Activated naive CD4-positive, alpha-beta T cell treated with anti-CD3 and anti-CD28 coated beads, Interleukin-2, amount 10 ng/mL, durations not matched to agents 7 days and 5 days (primary cell): ENCODE data around the gene TUNAR.

Source experiments
- CTCF ChIA-PET: fragments of 350-600 bp; sonication (Branson Sonifier 250); formaldehyde crosslinking; loops from one replicate; lab custom pipeline; 2021; ENCODE audit warnings: antibody characterized with exemption; lab: Charles Lee
- DNase-seq: peaks from one replicate; pipeline ENCODE4 v3.0.0-alpha.2; 2020
- H3K27ac Mint-ChIP-seq: one replicate; pipeline ENCODE4 v1.8.0; 2021; ENCODE audit warnings: mild to moderate bottlenecking, moderate library complexity, mixed read lengths
- H3K27me3 Mint-ChIP-seq: one replicate; pipeline ENCODE4 v1.8.0; 2021; ENCODE audit warnings: mild to moderate bottlenecking, mixed read lengths
- H3K36me3 Mint-ChIP-seq: one replicate; pipeline ENCODE4 v1.8.0; 2021; ENCODE audit warnings: mixed read lengths
- H3K4me1 Mint-ChIP-seq: one replicate; pipeline ENCODE4 v1.8.0; 2021; ENCODE audit warnings: mixed read lengths
- H3K4me3 Mint-ChIP-seq: one replicate; pipeline ENCODE4 v1.8.0; 2021; ENCODE audit warnings: mild to moderate bottlenecking, moderate library complexity, mixed read lengths
- H3K9me3 Mint-ChIP-seq: one replicate; pipeline ENCODE4 v1.8.0; 2021; ENCODE audit warnings: mixed read lengths

Gene TUNAR

DNA sequence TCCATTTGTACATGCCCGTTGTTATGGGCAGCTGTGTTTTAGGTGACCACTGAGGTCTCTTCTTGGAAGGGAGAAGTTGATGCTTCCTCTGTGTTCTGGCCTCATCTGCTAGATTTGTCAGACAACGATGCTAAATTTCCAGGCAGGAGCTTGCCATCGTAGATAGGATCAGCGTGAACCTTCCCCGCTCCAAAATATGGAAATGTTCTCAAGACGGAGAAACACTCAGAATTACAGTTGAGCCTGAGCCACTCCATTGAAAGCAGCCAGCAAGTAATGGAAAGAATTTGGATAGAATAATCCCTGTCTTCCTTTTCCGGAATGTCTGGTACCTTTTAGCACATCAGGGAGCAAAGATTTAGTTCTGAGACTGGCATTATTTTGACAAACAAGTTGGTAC lies 34.8 kb downstream of the TUNAR start:
- CTCF ChIA-PET: no interaction called here

DNA sequence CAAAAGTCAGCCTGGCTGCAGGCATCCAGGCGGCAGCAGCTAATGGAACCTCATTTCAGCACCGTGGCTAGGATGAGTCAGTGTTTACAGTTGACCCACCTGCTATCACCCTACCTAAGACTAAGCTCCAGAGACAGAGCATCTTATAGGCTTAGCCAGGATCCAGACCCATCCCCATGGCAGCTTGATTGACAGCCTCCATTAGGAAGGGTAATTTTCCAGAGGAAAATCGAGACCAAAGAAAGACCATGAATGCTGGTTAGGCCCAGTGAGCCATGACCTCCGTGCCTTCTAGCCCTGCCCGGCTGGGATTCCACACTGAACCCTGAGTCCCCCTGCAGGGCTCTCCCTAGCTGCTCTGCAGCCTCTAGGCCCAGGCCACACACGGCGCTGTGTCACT lies 38.7 kb downstream of the TUNAR start:
- H3K36me3 Mint-ChIP-seq: no peaks in the 10 kb centered on the region
- DNase-seq: no peak
- no peaks in the 10 kb centered on the region for H3K9me3 Mint-ChIP-seq
- H3K4me1 Mint-ChIP-seq: no peaks in the 10 kb centered on the region
- no peak overlapping the region for H3K27ac Mint-ChIP-seq
- H3K4me3 Mint-ChIP-seq: no peak overlapping the region
- peaks cover 7% of the 10 kb centered on the region for H3K27me3 Mint-ChIP-seq
- CTCF ChIA-PET: no interaction called here

More for the DNA sequence above, 34.8 kb downstream of the TUNAR start:
- Mint-ChIP-seq H3K9me3 (no peaks in the 10 kb centered on the region), H3K36me3 (no peaks in the 10 kb centered on the region), H3K27ac (no peak overlapping the region), H3K4me3 (no peak overlapping the region), H3K27me3 (no peaks in the 10 kb centered on the region), H3K4me1 (no peaks in the 10 kb centered on the region)
- DNase-seq: no peak

DNA sequence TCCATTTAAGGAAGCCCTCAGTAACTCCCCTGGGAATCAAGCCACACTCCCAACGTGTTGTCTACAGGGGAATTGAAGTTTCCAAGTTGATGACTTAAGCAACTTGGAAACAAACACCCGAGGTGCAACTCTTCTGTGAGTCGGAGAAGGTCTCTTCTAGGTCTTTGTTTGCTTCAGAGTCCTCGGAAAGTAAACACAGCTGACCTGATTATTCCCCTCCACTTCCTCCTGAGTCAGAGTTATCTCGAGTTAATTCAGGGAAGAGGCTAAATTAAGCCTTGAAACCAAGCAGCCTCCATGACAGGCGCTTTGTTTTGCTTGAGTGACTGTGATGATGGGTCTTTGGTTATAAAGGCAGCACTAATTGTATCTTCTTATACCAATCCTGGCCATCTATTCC lies 41.8 kb downstream of the TUNAR start:
- Mint-ChIP-seq H3K4me3 (no peak overlapping the region), H3K4me1 (no peaks in the 10 kb centered on the region), H3K36me3 (no peaks in the 10 kb centered on the region), H3K27ac (no peak overlapping the region), H3K9me3 (no peaks in the 10 kb centered on the region), H3K27me3 (peaks cover 7% of the 10 kb centered on the region)
- CTCF ChIA-PET: no interaction called here
- DNase-seq: no peak

DNA sequence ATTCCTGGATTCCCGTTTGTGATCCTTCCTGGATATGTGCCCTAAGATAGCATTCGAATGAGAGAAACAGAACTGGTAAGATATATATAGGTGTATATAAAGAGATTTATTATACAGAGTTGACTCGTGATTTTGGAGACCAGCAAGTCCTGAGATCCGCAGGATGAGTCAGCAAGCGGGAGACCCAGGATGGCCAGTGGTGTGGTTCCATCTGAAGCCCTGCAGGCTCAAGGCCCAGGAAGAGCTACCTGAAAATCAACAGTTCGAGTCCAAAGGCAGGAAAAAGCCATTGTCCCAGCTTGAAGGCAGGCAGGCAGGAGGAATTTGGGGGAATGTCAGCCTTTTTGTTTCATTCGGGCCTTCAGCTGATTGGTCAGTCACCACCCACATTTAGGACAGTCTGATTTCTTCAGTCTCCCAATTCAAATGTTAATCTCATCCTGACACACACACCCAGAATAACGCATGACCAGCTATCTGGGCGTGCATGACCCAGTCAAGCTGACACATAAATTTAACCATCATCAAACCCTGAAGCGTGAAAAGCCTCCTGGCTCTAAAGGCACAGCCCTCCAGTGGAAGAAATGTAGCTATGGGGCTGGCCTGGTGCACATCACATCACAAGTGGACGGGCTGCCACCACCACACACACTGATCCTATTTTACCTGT lies 44.3 kb downstream of the TUNAR start:
- no peak for DNase-seq
- peaks cover 7% of the 10 kb centered on the region for H3K27me3 Mint-ChIP-seq
- no peak overlapping the region for H3K27ac Mint-ChIP-seq
- no peaks in the 10 kb centered on the region for H3K36me3 Mint-ChIP-seq
- CTCF ChIA-PET: no interaction called here
- no peak overlapping the region for H3K4me3 Mint-ChIP-seq
- H3K4me1 Mint-ChIP-seq: no peaks in the 10 kb centered on the region
- no peaks in the 10 kb centered on the region for H3K9me3 Mint-ChIP-seq

DNA sequence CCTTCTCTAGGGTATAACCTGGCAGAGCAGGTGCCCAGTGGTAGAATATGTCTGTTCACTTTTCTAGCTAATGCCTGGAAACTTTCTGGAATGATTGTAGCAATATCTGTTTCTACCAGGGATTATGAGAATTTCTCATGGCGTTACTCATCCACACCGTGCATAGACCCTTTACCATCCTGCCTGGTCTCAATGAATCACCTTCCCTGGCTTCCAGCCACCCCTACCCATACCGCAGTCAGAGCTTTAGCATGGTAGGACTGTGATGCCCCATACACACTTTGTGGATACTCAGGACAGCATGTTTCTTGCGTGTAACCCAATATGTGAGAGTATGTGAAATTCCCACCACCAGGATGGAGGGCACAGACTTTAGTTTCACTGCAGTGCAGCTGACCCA lies 45.4 kb downstream of the TUNAR start:
- H3K27me3 Mint-ChIP-seq: peaks cover 7% of the 10 kb centered on the region
- H3K4me1 Mint-ChIP-seq: no peaks in the 10 kb centered on the region
- no peak for DNase-seq
- H3K27ac Mint-ChIP-seq: no peak overlapping the region
- CTCF ChIA-PET: no interaction called here
- no peaks in the 10 kb centered on the region for H3K36me3 Mint-ChIP-seq
- H3K4me3 Mint-ChIP-seq: no peak overlapping the region
- H3K9me3 Mint-ChIP-seq: no peaks in the 10 kb centered on the region

DNA sequence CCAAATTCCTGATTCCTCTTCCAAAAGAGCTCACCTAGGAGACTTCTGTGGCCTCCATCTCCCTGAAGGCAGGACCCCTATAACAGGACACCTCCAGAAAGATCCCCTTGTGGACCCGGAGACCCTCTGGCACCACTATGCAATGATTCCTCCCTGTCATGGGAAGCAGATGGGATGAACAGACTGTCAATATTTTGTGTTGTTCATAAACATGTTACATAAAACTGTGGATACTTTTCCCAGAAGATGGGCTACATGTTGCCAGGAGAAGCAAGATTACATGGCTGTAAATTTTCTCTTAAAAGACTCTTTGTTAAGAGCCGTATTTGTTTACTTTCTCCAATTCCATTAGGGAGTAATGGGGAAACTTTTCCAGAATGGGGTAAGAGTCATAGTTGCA lies 52.1 kb downstream of the TUNAR start:
- CTCF ChIA-PET: no interaction called here
- no peak overlapping the region for H3K27ac Mint-ChIP-seq
- H3K4me1 Mint-ChIP-seq: no peaks in the 10 kb centered on the region
- H3K36me3 Mint-ChIP-seq: no peaks in the 10 kb centered on the region
- H3K27me3 Mint-ChIP-seq: no peaks in the 10 kb centered on the region
- H3K9me3 Mint-ChIP-seq: no peaks in the 10 kb centered on the region
- no peak overlapping the region for H3K4me3 Mint-ChIP-seq
- DNase-seq: no peak

DNA sequence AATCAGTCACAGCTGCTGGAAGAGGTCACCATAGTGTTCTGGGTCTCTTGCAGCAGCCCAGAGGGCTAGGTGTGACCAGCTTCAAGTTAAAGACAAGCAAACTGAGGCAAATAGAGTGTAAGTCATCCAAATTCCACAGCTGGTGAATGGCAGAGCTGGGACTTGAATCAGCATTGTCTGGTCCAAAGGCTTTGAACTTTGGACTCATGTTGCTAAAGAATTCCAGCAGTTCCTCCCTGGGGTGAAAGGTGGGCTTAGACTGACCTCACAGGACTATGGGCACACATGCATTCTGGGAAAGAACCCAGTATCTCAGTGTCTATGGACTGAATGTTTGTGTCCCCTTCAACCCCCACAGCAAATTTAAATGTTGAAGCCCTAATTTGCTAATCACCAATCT lies 54.8 kb downstream of the TUNAR start:
- Mint-ChIP-seq H3K27ac (no peak overlapping the region), H3K4me1 (no peaks in the 10 kb centered on the region), H3K9me3 (no peaks in the 10 kb centered on the region), H3K4me3 (no peak overlapping the region), H3K36me3 (no peaks in the 10 kb centered on the region), H3K27me3 (no peaks in the 10 kb centered on the region)
- DNase-seq: no peak
- CTCF ChIA-PET: no interaction called here

DNA sequence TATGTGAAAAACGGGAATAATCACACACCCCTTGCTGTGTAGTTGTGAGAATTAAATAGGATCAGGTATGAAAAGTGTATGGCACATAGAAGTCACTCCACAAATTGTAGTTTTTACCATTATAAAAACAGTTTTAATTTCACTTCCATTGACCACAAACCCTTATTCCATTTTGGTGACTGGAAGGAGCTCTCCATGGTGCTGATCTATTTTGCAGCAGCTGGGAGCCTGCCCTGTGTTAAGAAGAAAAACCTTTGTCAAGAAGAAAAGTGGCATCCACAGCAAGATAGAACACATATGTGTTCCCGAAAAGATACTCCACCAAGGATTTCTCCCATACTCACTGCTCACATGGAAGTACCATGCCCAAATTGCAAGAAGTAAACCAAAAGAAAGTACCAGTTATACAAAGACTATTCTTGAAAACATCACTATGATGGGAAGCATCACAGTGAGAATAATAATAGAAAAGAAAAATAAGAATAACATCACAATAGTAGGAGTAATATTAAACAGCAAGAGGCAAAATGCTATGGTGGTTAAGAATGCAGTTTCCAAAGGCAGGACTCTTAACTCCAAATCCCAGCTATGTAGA lies 58.7 kb downstream of the TUNAR start:
- H3K4me1 Mint-ChIP-seq: no peaks in the 10 kb centered on the region
- CTCF ChIA-PET: interaction anchor here (1.5 kb wide), 1 partner anchor 19 kb away, joined by 3 read pairs; no protein-coding TSS in a partner anchor
- no peaks in the 10 kb centered on the region for H3K9me3 Mint-ChIP-seq
- peak; percentile 42 for DNase-seq
- H3K36me3 Mint-ChIP-seq: no peaks in the 10 kb centered on the region
- H3K27me3 Mint-ChIP-seq: no peaks in the 10 kb centered on the region
- no peak overlapping the region for H3K27ac Mint-ChIP-seq
- H3K4me3 Mint-ChIP-seq: no peak overlapping the region

DNA sequence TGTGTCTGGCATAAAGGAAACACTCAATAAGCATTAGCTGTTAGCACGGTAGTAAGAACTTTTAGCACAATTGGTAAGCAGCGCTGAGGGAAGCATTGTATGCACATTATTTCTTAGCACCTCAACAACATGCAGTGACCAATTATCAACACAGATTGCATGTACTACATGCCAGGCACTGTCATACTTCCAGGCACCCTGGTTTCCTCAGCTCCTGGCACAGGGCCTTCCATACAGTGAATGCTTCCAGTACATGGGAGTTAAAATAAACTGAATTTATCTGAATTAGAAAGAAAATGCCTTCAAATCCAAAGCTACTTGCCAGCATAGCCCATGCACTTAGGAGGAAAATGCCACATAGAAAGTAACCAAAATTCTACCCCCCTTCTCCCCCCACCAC lies 59.4 kb downstream of the TUNAR start:
- H3K9me3 Mint-ChIP-seq: no peaks in the 10 kb centered on the region
- no peaks in the 10 kb centered on the region for H3K36me3 Mint-ChIP-seq
- CTCF ChIA-PET: interaction anchor here (1.5 kb wide), 1 partner anchor 18 kb away, joined by 3 read pairs; no protein-coding TSS in a partner anchor
- H3K4me3 Mint-ChIP-seq: no peak overlapping the region
- DNase-seq: no peak
- no peaks in the 10 kb centered on the region for H3K27me3 Mint-ChIP-seq
- H3K27ac Mint-ChIP-seq: no peak overlapping the region
- H3K4me1 Mint-ChIP-seq: no peaks in the 10 kb centered on the region

DNA sequence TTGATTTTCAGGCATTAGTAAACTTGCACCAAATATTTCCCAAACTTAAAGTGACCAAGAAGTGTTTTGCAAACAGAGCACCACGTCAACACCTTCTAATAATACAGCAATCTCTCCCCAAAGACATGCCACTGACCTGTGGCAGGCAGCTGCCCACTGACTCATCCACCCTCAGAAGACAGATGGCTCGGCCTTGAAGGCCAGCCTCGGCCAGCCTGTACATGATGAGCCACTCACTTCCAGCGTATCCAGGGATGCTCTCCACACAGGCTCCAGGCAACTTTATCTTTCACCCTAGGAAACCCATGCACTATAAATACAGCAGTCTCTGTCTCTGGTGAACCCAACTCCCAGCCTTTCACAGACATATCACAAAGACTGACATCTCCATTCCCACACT lies 62.7 kb downstream of the TUNAR start:
- CTCF ChIA-PET: interaction anchor here (1.3 kb wide), 1 partner anchor 17 kb away, joined by 3 read pairs; no protein-coding TSS in a partner anchor
- Mint-ChIP-seq H3K4me3 (no peak overlapping the region), H3K36me3 (no peaks in the 10 kb centered on the region), H3K4me1 (no peaks in the 10 kb centered on the region), H3K9me3 (peaks cover 6% of the 10 kb centered on the region), H3K27ac (no peak overlapping the region), H3K27me3 (no peaks in the 10 kb centered on the region)
- DNase-seq: no peak

DNA sequence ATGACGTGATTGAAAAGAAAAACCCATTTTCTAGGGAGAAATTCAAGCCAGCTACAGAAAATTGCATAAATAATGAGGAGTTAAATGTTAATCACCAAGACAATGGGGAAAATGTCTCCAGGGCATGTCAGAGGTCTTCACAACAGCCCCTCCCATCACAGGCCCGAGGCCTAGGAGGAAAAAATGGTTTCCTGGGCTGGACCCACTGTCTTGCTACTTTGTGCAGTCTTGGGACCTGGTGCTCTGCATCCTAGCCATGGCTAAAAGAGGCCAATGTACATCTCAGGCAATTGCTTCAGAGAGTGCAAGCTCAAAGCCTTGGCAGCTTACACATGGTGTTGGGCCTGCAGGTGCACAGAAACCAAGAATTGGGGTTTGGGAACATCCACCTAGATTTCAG lies 65.3 kb downstream of the TUNAR start:
- CTCF ChIA-PET: no interaction called here
- H3K4me3 Mint-ChIP-seq: no peak overlapping the region

DNA sequence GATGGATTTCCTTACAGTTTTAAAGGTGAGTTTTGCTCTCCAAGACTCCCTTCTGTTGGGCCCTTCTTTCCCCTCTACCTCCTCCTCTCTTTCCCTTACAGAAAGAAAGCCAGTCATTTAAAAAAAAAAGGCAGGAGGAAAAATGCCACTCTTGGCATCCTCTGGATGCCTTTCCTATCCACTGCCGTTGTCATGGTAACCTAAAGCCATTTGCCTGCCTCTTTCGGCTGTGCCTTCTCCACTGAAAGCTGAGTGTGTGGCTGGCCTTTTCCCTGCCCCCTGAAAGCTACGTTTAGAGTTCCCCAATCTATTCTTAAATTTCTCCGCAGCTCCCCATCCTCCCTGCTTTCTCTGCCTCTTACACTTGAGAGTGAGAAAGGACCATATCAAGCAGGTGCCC lies 67.1 kb downstream of the TUNAR start:
- no peaks in the 10 kb centered on the region for H3K4me1 Mint-ChIP-seq
- no peak overlapping the region for H3K27ac Mint-ChIP-seq
- CTCF ChIA-PET: no interaction called here

More for the DNA sequence above, 65.3 kb downstream of the TUNAR start:
- peaks cover 6% of the 10 kb centered on the region for H3K9me3 Mint-ChIP-seq
- H3K36me3 Mint-ChIP-seq: no peaks in the 10 kb centered on the region
- DNase-seq: no peak
- no peaks in the 10 kb centered on the region for H3K4me1 Mint-ChIP-seq
- no peak overlapping the region for H3K27ac Mint-ChIP-seq
- H3K27me3 Mint-ChIP-seq: peaks cover 6% of the 10 kb centered on the region

DNA sequence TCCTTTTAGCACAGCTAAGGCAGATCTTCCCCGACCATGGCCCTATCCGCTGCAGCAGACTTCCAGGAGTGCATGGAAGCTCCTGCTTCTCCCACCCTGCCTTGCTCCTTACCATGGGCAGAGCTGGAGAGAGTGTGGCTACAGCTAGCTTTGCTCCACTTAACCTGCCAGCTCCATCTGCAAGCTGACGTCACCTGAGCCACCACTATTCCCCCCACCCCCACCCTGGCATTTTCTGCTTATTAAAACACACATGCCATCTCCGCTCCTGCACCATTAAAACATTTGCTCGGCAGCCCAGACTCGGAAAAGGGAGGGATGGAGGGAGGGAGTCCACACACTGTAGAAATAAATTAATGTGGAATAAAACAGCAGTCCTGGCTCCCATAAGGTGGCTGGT lies 67.8 kb downstream of the TUNAR start:
- no peaks in the 10 kb centered on the region for H3K36me3 Mint-ChIP-seq
- no peak for DNase-seq
- peaks cover 6% of the 10 kb centered on the region for H3K9me3 Mint-ChIP-seq
- CTCF ChIA-PET: no interaction called here
- peaks cover 11% of the 10 kb centered on the region for H3K27me3 Mint-ChIP-seq
- H3K27ac Mint-ChIP-seq: no peak overlapping the region
- no peaks in the 10 kb centered on the region for H3K4me1 Mint-ChIP-seq
- H3K4me3 Mint-ChIP-seq: no peak overlapping the region

More for the DNA sequence above, 67.1 kb downstream of the TUNAR start:
- H3K9me3 Mint-ChIP-seq: peaks cover 6% of the 10 kb centered on the region
- no peaks in the 10 kb centered on the region for H3K36me3 Mint-ChIP-seq
- no peak overlapping the region for H3K4me3 Mint-ChIP-seq
- no peak for DNase-seq
- H3K27me3 Mint-ChIP-seq: peaks cover 11% of the 10 kb centered on the region

DNA sequence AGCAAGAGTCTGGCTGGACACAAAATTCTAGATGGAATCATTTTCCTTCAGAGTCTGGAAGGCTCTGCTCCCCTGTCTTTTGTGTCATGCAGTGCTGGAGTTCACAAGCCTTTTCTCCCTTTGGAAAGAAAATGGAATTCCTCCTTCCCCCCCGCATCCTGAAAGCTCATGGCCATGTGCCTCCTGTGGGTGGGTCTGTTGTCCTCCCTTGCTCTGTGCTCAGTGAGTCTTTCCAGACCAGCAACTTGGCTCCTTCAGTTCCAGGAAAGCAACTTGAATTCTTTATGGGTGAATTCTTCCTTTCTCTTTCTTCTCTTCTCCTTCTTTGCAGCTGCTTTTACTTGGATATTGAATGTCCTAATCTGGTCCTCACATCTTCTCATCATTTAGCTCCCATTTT lies 70.2 kb downstream of the TUNAR start:
- peaks cover 13% of the 10 kb centered on the region for H3K27me3 Mint-ChIP-seq
- no peaks in the 10 kb centered on the region for H3K4me1 Mint-ChIP-seq
- no peak overlapping the region for H3K4me3 Mint-ChIP-seq
- no peaks in the 10 kb centered on the region for H3K36me3 Mint-ChIP-seq
- CTCF ChIA-PET: no interaction called here
- H3K9me3 Mint-ChIP-seq: peaks cover 2% of the 10 kb centered on the region
- DNase-seq: no peak
- H3K27ac Mint-ChIP-seq: no peak overlapping the region

DNA sequence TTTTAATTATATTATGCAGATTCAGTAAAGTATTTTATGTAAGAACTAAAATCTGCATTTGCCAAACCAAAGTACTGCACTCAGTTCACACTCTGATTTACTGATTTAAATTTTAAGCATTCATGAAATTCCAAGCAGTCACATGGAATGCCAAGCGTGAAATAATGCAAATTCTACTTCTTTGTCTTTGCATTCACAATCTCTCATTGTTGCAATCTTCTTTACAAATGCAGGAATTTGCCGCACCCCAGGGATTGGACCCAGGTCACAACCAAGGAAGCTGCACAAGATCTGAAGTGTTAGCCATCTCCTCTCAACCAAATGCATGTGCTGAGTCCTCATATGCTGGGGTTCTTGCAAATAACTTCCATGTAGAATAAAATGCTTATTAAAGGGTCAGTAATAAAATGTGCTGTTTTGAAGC lies 71.9 kb downstream of the TUNAR start:
- DNase-seq: no peak
- Mint-ChIP-seq H3K4me1 (no peaks in the 10 kb centered on the region), H3K9me3 (no peaks in the 10 kb centered on the region), H3K27me3 (peaks cover 21% of the 10 kb centered on the region), H3K4me3 (no peak overlapping the region), H3K36me3 (no peaks in the 10 kb centered on the region), H3K27ac (no peak overlapping the region)
- CTCF ChIA-PET: no interaction called here
